Keratinocyte (primary cell): ENCODE measurements around the gene COPZ1. TPM values are rescaled to one million over a fixed set of nuclear protein-coding genes. Genes with fewer than 3 reads are reported as not detected.

Experiments
- DNase-seq: peaks from one replicate; pipeline ENCODE4 v3.0.0-alpha.2; 2011; ENCODE audit warnings: low read depth, missing footprints, low spot score
- FAIRE-seq: peaks from 2 replicates; lab custom pipeline; 2011; peaks lifted over from hg19 to GRCh38; lab: Jason Lieb, UNC
- H2AFZ ChIP-seq: 2 replicates; pipeline ENCODE4 v1.6.0; 2012; ENCODE audit warnings: low read length, control low read depth, inconsistent platforms; ENCODE audit not compliant: control insufficient read depth
- H3K27ac ChIP-seq: 2 replicates; pipeline ENCODE4 v1.5.1; 2011; ENCODE audit warnings: low read length; ENCODE audit not compliant: control insufficient read depth, insufficient read depth
- H3K27me3 ChIP-seq: 3 replicates; pipeline ENCODE4 v1.6.0; 2011; ENCODE audit warnings: low read length; ENCODE audit not compliant: control insufficient read depth, insufficient read depth; ENCODE audit errors: extremely low read depth
- H3K36me3 ChIP-seq, 2 experiments: 2 replicates in 1 of 2; 3 replicates in 1 of 2; pipeline ENCODE4 v1.5.1; 2011; ENCODE audit warnings: low read length in 2 of 2, mild to moderate bottlenecking in 1 of 2; ENCODE audit not compliant: control insufficient read depth in 2 of 2, insufficient read depth in 2 of 2; ENCODE audit errors: extremely low read depth in 1 of 2
- H3K4me1 ChIP-seq: 3 replicates; pipeline ENCODE4 v1.5.1; 2011; ENCODE audit warnings: low read length; ENCODE audit not compliant: control insufficient read depth, insufficient read depth; ENCODE audit errors: extremely low read depth
- H3K4me2 ChIP-seq: 3 replicates; pipeline ENCODE4 v1.6.0; 2011; ENCODE audit warnings: low read depth, low read length; ENCODE audit not compliant: control insufficient read depth, insufficient read depth; ENCODE audit errors: extremely low read depth
- H3K4me3 ChIP-seq, 3 experiments: fragments of 200-600 bp in 1 of 3; sonication (generic) in 1 of 3; 2 replicates in 2 of 3; 3 replicates in 1 of 3; pipeline ENCODE4 v1.5.1; 2011 to 2016; ENCODE audit warnings: low read length in 3 of 3, mild to moderate bottlenecking in 3 of 3, control low read depth in 2 of 3, inconsistent platforms in 1 of 3, low read depth in 1 of 3, mixed read lengths in 1 of 3, mixed run types in 1 of 3, moderate library complexity in 1 of 3; ENCODE audit not compliant: control insufficient read depth in 2 of 3, insufficient read depth in 2 of 3; ENCODE audit errors: extremely low read depth in 1 of 3
- H3K79me2 ChIP-seq: 2 replicates; pipeline ENCODE4 v1.6.0; 2012; ENCODE audit warnings: low read length; ENCODE audit not compliant: control insufficient read depth, insufficient read depth
- H3K9ac ChIP-seq: 3 replicates; pipeline ENCODE4 v1.6.0; 2011; ENCODE audit warnings: low read length; ENCODE audit not compliant: control insufficient read depth, insufficient read depth; ENCODE audit errors: extremely low read depth
- H3K9me1 ChIP-seq: 3 replicates; pipeline ENCODE4 v1.6.0; 2011; ENCODE audit warnings: low read length; ENCODE audit not compliant: control insufficient read depth, insufficient read depth; ENCODE audit errors: extremely low read depth
- H3K9me3 ChIP-seq: 2 replicates; pipeline ENCODE4 v1.5.1; 2012; ENCODE audit warnings: low read depth, low read length; ENCODE audit not compliant: control insufficient read depth
- H4K20me1 ChIP-seq: 3 replicates; pipeline ENCODE4 v1.6.0; 2011; ENCODE audit warnings: low read length; ENCODE audit not compliant: control insufficient read depth, insufficient read depth; ENCODE audit errors: extremely low read depth
- CTCF ChIP-seq, 3 experiments: IDR thresholded peaks in 1 of 3; conservative IDR thresholded peaks in 1 of 3; optimal IDR thresholded peaks in 1 of 3; 2 replicates in 2 of 3; 3 replicates in 1 of 3; pipeline versions ENCODE3 to v1.5.1; 2011; ENCODE audit warnings: low read length in 3 of 3, mild to moderate bottlenecking in 3 of 3, moderate library complexity in 2 of 3, control low read depth in 1 of 3, inconsistent platforms in 1 of 3; ENCODE audit not compliant: insufficient read depth in 2 of 3; ENCODE audit errors: extremely low read depth in 1 of 3
- EZH2 ChIP-seq: IDR thresholded peaks from one replicate; pipeline ENCODE4 v1.6.1; 2012; ENCODE audit warnings: inconsistent platforms, mild to moderate bottlenecking, low read length, moderate library complexity
- dilution Hi-C: fragments of 300-500 bp; cut with MboI; formaldehyde crosslinking; loops from one replicate; pipeline ENCODE4 v1.7.0; 2020; ENCODE audit warnings: low sequenced_read_pairs; ENCODE audit not compliant: extremely low pct_ligation_motif_present
- polyA plus RNA-seq, 5 experiments: library from polyadenylated mRNA; depleted of rRNA in 3 of 5; stranded (reverse) in 3 of 5; stranded (forward) in 1 of 5; unstranded in 1 of 5; fragments of >200 nt; gene quantifications; 1 replicate in 1 of 5; 2 replicates in 3 of 5; 3 replicates in 1 of 5; pipeline versions ENCODE4 v1.2.1 to v1.2.3, GENCODE V29; 2011 to 2012; ENCODE audit warnings: missing spikeins in 2 of 5, low read depth in 1 of 5, low replicate concordance in 1 of 5

Gene COPZ1
- polyA plus RNA-seq, 1 donor (not counting 4 experiments of a cell fraction or from before 2014, with no cell fraction given) = 280 TPM

GRCh38 chr12:54364413-54364812, 39.5 kb downstream of the COPZ1 start, which contains the start of gene GPR84:
TSS of gene GPR84 (minus strand) at chr12:54364486. CDS start at chr12:54363851, 635 bp downstream.
- TF ChIP-seq EZH2 (no peak), CTCF (optimal IDR thresholded peaks at IDR 0.05 in 1 of 3, IDR thresholded peaks at IDR 0.05 in 1 of 3, conservative IDR thresholded peaks at IDR 0.05 in 1 of 3; ENCODE audit: extremely low read depth in 1 of 3, insufficient read depth in 2 of 3, low read length in 3 of 3) (no peak)

GRCh38 chr12:54368025-54368708, 43.2 kb downstream of the COPZ1 start:
- Histone ChIP-seq H3K9ac (peak overlapping the region; percentile 33), H4K20me1 (no peaks in the 10 kb centered on the region)

More at GRCh38 chr12:54364413-54364812, 39.5 kb downstream of the COPZ1 start, which contains the start of gene GPR84:
- no peak within 1 kb of the TSS for H3K4me2 ChIP-seq
- H3K9ac ChIP-seq = no peak within 1 kb of the TSS
- no peak within 1 kb of the TSS for H3K27ac ChIP-seq
- peaks cover 1 to 6% of the 10 kb centered on the region in 2 experiments for H3K36me3 ChIP-seq
- no peak within 1 kb of the TSS for H3K4me3 ChIP-seq
- H2AFZ ChIP-seq = no peak within 1 kb of the TSS
- FAIRE-seq (no peak), DNase-seq (no peak)
- dilution Hi-C loops = no loop called here
- no peaks in the 10 kb centered on the region for H3K9me1 ChIP-seq
- peaks cover 23% of the 10 kb centered on the region for H3K4me1 ChIP-seq
- H3K9me3 ChIP-seq = no peaks in the 10 kb centered on the region
- H3K79me2 ChIP-seq = no peaks in the 10 kb centered on the region
- no peaks in the 10 kb centered on the region for H4K20me1 ChIP-seq
- H3K27me3 ChIP-seq = no peaks in the 10 kb centered on the region

More at GRCh38 chr12:54368025-54368708, 43.2 kb downstream of the COPZ1 start:
- DNase-seq (no peak), FAIRE-seq (peak; percentile 5)
- Histone ChIP-seq H2AFZ (no peak overlapping the region), H3K9me3 (no peaks in the 10 kb centered on the region), H3K4me2 (no peak overlapping the region), H3K9me1 (no peaks in the 10 kb centered on the region), H3K27ac (peak overlapping the region; percentile 2), H3K27me3 (no peaks in the 10 kb centered on the region), H3K36me3 (peaks cover 25% of the 10 kb centered on the region in 2 experiments), H3K4me3 (no peak overlapping the region), H3K79me2 (no peaks in the 10 kb centered on the region), H3K4me1 (peaks cover 13% of the 10 kb centered on the region)
- dilution Hi-C loops = no loop called here
- TF ChIP-seq EZH2 = no peak
- TF ChIP-seq CTCF (optimal IDR thresholded peaks at IDR 0.05 in 1 of 3, IDR thresholded peaks at IDR 0.05 in 1 of 3, conservative IDR thresholded peaks at IDR 0.05 in 1 of 3; ENCODE audit: extremely low read depth in 1 of 3, insufficient read depth in 2 of 3, low read length in 3 of 3) = no peak
